ENCODE results near the gene VSTM4. TPM values are rescaled to one million over a fixed set of nuclear protein-coding genes. Genes with fewer than 3 reads are reported as not detected.

Gene VSTM4
- total and polyA plus RNA-seq, 9 of the 15 experiments (the other 6 are each of a cell fraction or from before 2014, with no cell fraction given) = 1.0 to 7.9 (median 3.0) TPM

DNA sequence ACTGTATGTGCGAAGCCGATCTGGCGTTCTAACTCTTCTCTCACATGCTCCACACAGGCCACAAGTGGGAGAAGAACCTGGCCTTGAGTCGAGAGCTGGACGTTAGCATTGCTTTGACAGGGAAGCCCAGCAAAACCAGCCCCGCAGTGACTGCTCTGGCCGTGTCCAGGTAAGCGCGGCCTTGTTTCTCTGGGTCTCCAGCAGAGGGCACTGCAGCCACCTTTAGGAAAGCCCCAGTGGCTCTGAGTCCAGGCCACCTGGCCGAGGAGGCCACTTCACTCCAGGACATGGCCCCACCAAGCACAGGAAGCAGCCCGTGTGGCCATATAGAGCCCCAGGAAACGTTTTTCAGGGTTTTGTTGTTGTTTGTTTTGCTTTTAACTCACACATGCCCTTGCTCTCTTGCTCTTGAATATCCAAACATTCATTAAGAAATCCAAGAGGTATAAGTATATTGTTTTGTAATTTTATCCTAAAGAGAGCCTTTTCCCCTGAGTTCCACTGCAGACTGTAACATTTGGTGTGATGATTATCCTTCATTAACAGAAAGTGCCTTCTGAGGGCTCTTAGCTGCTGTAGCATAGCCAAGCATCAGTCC, 133.9 kb downstream of the VSTM4 start (continued):
- TF ChIP-seq NFE2L1 (tag; IDR thresholded peaks at IDR 0.05; ENCODE audit: borderline replicate concordance, low read depth) (no peak), ELF4 (CRISPR knock-in tag; IDR thresholded peaks at IDR 0.05) (no peak), ZNF583 (CRISPR knock-in tag; IDR thresholded peaks at IDR 0.05) (no peak), MCM7 (IDR thresholded peaks at IDR 0.05) (no peak), NFIC (IDR thresholded peaks at IDR 0.05) (no peak), CBX1 (IDR thresholded peaks at IDR 0.05; ENCODE audit: low read depth) (no peak), ESRRB (CRISPR knock-in tag; IDR thresholded peaks at IDR 0.05; ENCODE audit: borderline replicate concordance) (no peak), RAD21 (CRISPR knock-in tag; conservative IDR thresholded peaks at IDR 0.05 in 1 of 2, IDR thresholded peaks at IDR 0.05 in 1 of 2) (peak; percentile 90 to 93), HNRNPH1 (optimal IDR thresholded peaks at IDR 0.05; ENCODE audit: low read depth, low read length) (no peak), ARID2 (IDR thresholded peaks at IDR 0.05) (peak; percentile 75; the same call in 1 of the 2 replicates), COPS2 (conservative IDR thresholded peaks at IDR 0.05) (no peak), ZNF699 (CRISPR knock-in tag; IDR thresholded peaks at IDR 0.05; ENCODE audit: insufficient replicate concordance) (no peak), HMG20A (CRISPR knock-in tag; conservative IDR thresholded peaks at IDR 0.05) (no peak), MIER1 (IDR thresholded peaks at IDR 0.05; ENCODE audit: low read depth) (no peak), ZNF408 (CRISPR knock-in tag; IDR thresholded peaks at IDR 0.05; ENCODE audit: low read depth) (no peak), LCOR (CRISPR knock-in tag; IDR thresholded peaks at IDR 0.05) (no peak), NUFIP1 (IDR thresholded peaks at IDR 0.05; ENCODE audit: partially characterized antibody) (no peak), NBN (IDR thresholded peaks at IDR 0.05; ENCODE audit: low read depth) (no peak), ZFP36 (IDR thresholded peaks at IDR 0.05; ENCODE audit: low read depth, low read length, partially characterized antibody) (peak; percentile 34), HSF4 (CRISPR knock-in tag; IDR thresholded peaks at IDR 0.05; ENCODE audit: borderline replicate concordance) (no peak), MTA3 (IDR thresholded peaks at IDR 0.05; ENCODE audit: borderline replicate concordance) (no peak), STAG1 (CRISPR knock-in tag; IDR thresholded peaks at IDR 0.05; ENCODE audit: borderline replicate concordance) (peak; percentile 94), HMGN3 (IDR thresholded peaks at IDR 0.05; ENCODE audit: borderline replicate concordance, extremely low read depth, insufficient read length, low read depth, low read length) (no peak)
- TF ChIP-seq, protein P1, sequence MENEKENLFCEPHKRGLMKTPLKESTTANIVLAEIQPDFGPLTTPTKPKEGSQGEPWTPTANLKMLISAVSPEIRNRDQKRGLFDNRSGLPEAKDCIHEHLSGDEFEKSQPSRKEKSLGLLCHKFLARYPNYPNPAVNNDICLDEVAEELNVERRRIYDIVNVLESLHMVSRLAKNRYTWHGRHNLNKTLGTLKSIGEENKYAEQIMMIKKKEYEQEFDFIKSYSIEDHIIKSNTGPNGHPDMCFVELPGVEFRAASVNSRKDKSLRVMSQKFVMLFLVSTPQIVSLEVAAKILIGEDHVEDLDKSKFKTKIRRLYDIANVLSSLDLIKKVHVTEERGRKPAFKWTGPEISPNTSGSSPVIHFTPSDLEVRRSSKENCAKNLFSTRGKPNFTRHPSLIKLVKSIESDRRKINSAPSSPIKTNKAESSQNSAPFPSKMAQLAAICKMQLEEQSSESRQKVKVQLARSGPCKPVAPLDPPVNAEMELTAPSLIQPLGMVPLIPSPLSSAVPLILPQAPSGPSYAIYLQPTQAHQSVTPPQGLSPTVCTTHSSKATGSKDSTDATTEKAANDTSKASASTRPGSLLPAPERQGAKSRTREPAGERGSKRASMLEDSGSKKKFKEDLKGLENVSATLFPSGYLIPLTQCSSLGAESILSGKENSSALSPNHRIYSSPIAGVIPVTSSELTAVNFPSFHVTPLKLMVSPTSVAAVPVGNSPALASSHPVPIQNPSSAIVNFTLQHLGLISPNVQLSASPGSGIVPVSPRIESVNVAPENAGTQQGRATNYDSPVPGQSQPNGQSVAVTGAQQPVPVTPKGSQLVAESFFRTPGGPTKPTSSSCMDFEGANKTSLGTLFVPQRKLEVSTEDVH (IDR thresholded peaks at IDR 0.05; ENCODE audit: low read depth, partially characterized antibody) = no peak
- TF ChIP-seq, protein P2, sequence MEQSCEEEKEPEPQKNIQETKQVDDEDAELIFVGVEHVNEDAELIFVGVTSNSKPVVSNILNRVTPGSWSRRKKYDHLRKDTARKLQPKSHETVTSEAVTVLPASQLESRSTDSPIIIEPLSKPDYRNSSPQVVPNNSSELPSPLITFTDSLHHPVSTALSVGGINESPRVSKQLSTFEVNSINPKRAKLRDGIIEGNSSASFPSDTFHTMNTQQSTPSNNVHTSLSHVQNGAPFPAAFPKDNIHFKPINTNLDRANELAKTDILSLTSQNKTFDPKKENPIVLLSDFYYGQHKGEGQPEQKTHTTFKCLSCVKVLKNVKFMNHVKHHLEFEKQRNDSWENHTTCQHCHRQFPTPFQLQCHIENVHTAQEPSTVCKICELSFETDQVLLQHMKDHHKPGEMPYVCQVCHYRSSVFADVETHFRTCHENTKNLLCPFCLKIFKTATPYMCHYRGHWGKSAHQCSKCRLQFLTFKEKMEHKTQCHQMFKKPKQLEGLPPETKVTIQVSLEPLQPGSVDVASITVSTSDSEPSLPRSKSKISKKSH (CRISPR knock-in tag; IDR thresholded peaks at IDR 0.05) = no peak
